Activated CD4-positive, alpha-beta memory T cell treated with anti-CD3 and anti-CD28 coated beads, Interleukin-2, amount 10 ng/mL, durations not matched to agents 7 days and 5 days (primary cell): Measurements from ENCODE around the gene SLC4A2. TPM values are rescaled to one million over a fixed set of nuclear protein-coding genes. Genes with fewer than 3 reads are reported as not detected.
A peak's percentile ranks its signal among the peaks of the same experiment; 100 is the strongest.

ENCODE experiments used
- CTCF ChIA-PET: fragments of 350-600 bp; sonication (Branson Sonifier 250); formaldehyde crosslinking; loops from one replicate; lab custom pipeline; 2021; ENCODE audit warnings: antibody characterized with exemption, inconsistent platforms; lab: Charles Lee
- POLR2A ChIA-PET: fragments of 350-600 bp; sonication (Branson Sonifier 250); formaldehyde crosslinking; loops from one replicate; lab custom pipeline; 2021; ENCODE audit warnings: antibody characterized with exemption; lab: Charles Lee
- DNase-seq: peaks from one replicate; pipeline ENCODE4 v3.0.0-alpha.2; 2020
- H3K27ac Mint-ChIP-seq: one replicate; pipeline ENCODE4 v1.8.0; 2021; ENCODE audit warnings: mild to moderate bottlenecking, mixed read lengths
- H3K27me3 Mint-ChIP-seq: one replicate; pipeline ENCODE4 v1.8.0; 2021; ENCODE audit warnings: mixed read lengths
- H3K36me3 Mint-ChIP-seq: one replicate; pipeline ENCODE4 v1.8.0; 2021; ENCODE audit warnings: low read depth, mixed read lengths
- H3K4me1 Mint-ChIP-seq: one replicate; pipeline ENCODE4 v1.8.0; 2021; ENCODE audit warnings: mixed read lengths
- H3K4me3 Mint-ChIP-seq: one replicate; pipeline ENCODE4 v1.8.0; 2021; ENCODE audit warnings: mild to moderate bottlenecking, mixed read lengths
- H3K9me3 Mint-ChIP-seq: one replicate; pipeline ENCODE4 v1.8.0; 2021; ENCODE audit warnings: mixed read lengths
- total RNA-seq, 2 experiments: library from RNA; stranded (reverse); gene quantifications; one replicate each; pipeline ENCODE4 v1.2.3, GENCODE V29; 2021

The SLC4A2 gene
- total RNA-seq, 2 experiments from 2014 or later, result 94.6 to 109 TPM

- Mint-ChIP-seq H3K27me3 (peaks cover 10% of the 10 kb centered on the region), H3K36me3 (peaks cover 4% of the 10 kb centered on the region), H3K9me3 (no peaks in the 10 kb centered on the region), H3K27ac (no peak overlapping the region), H3K4me3 (peak overlapping the region; percentile 89), H3K4me1 (peaks cover 40% of the 10 kb centered on the region)
- POLR2A ChIA-PET, result interaction anchor here (1.0 to 2.5 kb wide), 2 partner anchors 59 to 145 kb away, joined by 3 to 7 read pairs; partner anchors contain the start of gene ABCB8
- DNase-seq, result peak; percentile 34
- CTCF ChIA-PET, result interaction anchor here (0.9 to 1.2 kb wide), 2 partner anchors 29 to 59 kb away, joined by 3 read pairs; partner anchors contain the start of gene ABCB8
Observed at GRCh38 chr7:151087245-151088018, 28.0 kb downstream of the SLC4A2 start.

GRCh38 chr7:151088019-151088855 is 28.8 kb downstream of the SLC4A2 start:
- H3K4me1 Mint-ChIP-seq, result peaks cover 36% of the 10 kb centered on the region
- no peak overlapping the region for H3K27ac Mint-ChIP-seq
- POLR2A ChIA-PET, result interaction anchor here (0.9 to 2.5 kb wide), 3 partner anchors 60 to 766 kb away, joined by 3 to 7 read pairs (median 3); partner anchors contain the start of gene ABCB8
- DNase-seq, result no peak
- CTCF ChIA-PET, result interaction anchor here (1.1 to 1.2 kb wide), 2 partner anchors 30 to 70 kb away, joined by 3 to 4 read pairs; no protein-coding TSS in a partner anchor
- H3K27me3 Mint-ChIP-seq, result peaks cover 10% of the 10 kb centered on the region
- H3K9me3 Mint-ChIP-seq, result no peaks in the 10 kb centered on the region
- no peaks in the 10 kb centered on the region for H3K36me3 Mint-ChIP-seq
- peak overlapping the region; percentile 43 for H3K4me3 Mint-ChIP-seq

GRCh38 chr7:151088856-151089699 is 29.7 kb downstream of the SLC4A2 start:
- H3K4me3 Mint-ChIP-seq, result no peak overlapping the region
- H3K9me3 Mint-ChIP-seq, result no peaks in the 10 kb centered on the region
- ChIA-PET POLR2A (interaction anchor here (0.9 to 2.5 kb wide), 3 partner anchors 61 to 767 kb away, joined by 3 to 7 read pairs (median 3); partner anchors contain the start of gene ABCB8), CTCF (interaction anchor here (1.1 to 1.2 kb wide), 2 partner anchors 30 to 71 kb away, joined by 3 to 4 read pairs; no protein-coding TSS in a partner anchor)
- peaks cover 10% of the 10 kb centered on the region for H3K27me3 Mint-ChIP-seq
- peaks cover 31% of the 10 kb centered on the region for H3K4me1 Mint-ChIP-seq
- peak overlapping the region; percentile 23 for H3K27ac Mint-ChIP-seq
- DNase-seq, result no peak
- no peaks in the 10 kb centered on the region for H3K36me3 Mint-ChIP-seq

GRCh38 chr7:151089893-151090730 is 30.7 kb downstream of the SLC4A2 start:
- no peaks in the 10 kb centered on the region for H3K9me3 Mint-ChIP-seq
- H3K4me3 Mint-ChIP-seq, result no peak overlapping the region
- H3K36me3 Mint-ChIP-seq, result no peaks in the 10 kb centered on the region
- no peak for DNase-seq
- H3K4me1 Mint-ChIP-seq, result peaks cover 26% of the 10 kb centered on the region
- POLR2A ChIA-PET, result interaction anchor here (2.5 kb wide), 1 partner anchor 62 kb away, joined by 7 read pairs; the partner anchor contains the start of gene ABCB8
- no peak overlapping the region for H3K27ac Mint-ChIP-seq
- H3K27me3 Mint-ChIP-seq, result peaks cover 5% of the 10 kb centered on the region
- CTCF ChIA-PET, result interaction anchor here (0.8 kb wide), 1 partner anchor 20 kb away, joined by 3 read pairs; no protein-coding TSS in a partner anchor

GRCh38 chr7:151091003-151091402 is 31.6 kb downstream of the SLC4A2 start:
- no peaks in the 10 kb centered on the region for H3K9me3 Mint-ChIP-seq
- peaks cover 20% of the 10 kb centered on the region for H3K4me1 Mint-ChIP-seq
- CTCF ChIA-PET, result interaction anchor here (0.8 to 1.0 kb wide), 2 partner anchors 20 to 220 kb away, joined by 3 read pairs; no protein-coding TSS in a partner anchor
- no peak for DNase-seq
- no peak overlapping the region for H3K27ac Mint-ChIP-seq
- H3K27me3 Mint-ChIP-seq, result no peaks in the 10 kb centered on the region
- H3K4me3 Mint-ChIP-seq, result no peak overlapping the region
- H3K36me3 Mint-ChIP-seq, result no peaks in the 10 kb centered on the region
- POLR2A ChIA-PET, result no interaction called here

- Mint-ChIP-seq H3K4me3 (peak overlapping the region; percentile 1), H3K36me3 (no peaks in the 10 kb centered on the region), H3K9me3 (no peaks in the 10 kb centered on the region), H3K4me1 (peaks cover 22% of the 10 kb centered on the region), H3K27ac (no peak overlapping the region), H3K27me3 (no peaks in the 10 kb centered on the region)
- POLR2A ChIA-PET, result no interaction called here
- peak; percentile 47 for DNase-seq
- CTCF ChIA-PET, result interaction anchor here (0.7 to 1.0 kb wide), 3 partner anchors 19 to 220 kb away, joined by 3 to 6 read pairs (median 3); no protein-coding TSS in a partner anchor
Observed at GRCh38 chr7:151091431-151091830, 32.0 kb downstream of the SLC4A2 start.

- no peaks in the 10 kb centered on the region for H3K9me3 Mint-ChIP-seq
- ChIA-PET POLR2A (no interaction called here), CTCF (interaction anchor here (0.7 to 1.0 kb wide), 4 partner anchors 19 to 219 kb away, joined by 3 to 6 read pairs (median 3); partner anchors contain the start of gene ABCB8)
- no peak overlapping the region for H3K27ac Mint-ChIP-seq
- DNase-seq, result no peak
- H3K27me3 Mint-ChIP-seq, result no peaks in the 10 kb centered on the region
- no peaks in the 10 kb centered on the region for H3K36me3 Mint-ChIP-seq
- peaks cover 22% of the 10 kb centered on the region for H3K4me1 Mint-ChIP-seq
- no peak overlapping the region for H3K4me3 Mint-ChIP-seq
Observed at GRCh38 chr7:151091988-151092387, 32.6 kb downstream of the SLC4A2 start.

GRCh38 chr7:151093748-151094147 is 34.4 kb downstream of the SLC4A2 start:
- H3K27me3 Mint-ChIP-seq, result no peaks in the 10 kb centered on the region
- DNase-seq, result no peak
- no peak overlapping the region for H3K27ac Mint-ChIP-seq
- H3K4me1 Mint-ChIP-seq, result peaks cover 18% of the 10 kb centered on the region
- no peaks in the 10 kb centered on the region for H3K36me3 Mint-ChIP-seq
- POLR2A ChIA-PET, result no interaction called here
- CTCF ChIA-PET, result interaction anchor here (1.4 to 1.8 kb wide), 2 partner anchors 9 to 27 kb away, joined by 3 to 5 read pairs; no protein-coding TSS in a partner anchor
- no peak overlapping the region for H3K4me3 Mint-ChIP-seq
- H3K9me3 Mint-ChIP-seq, result no peaks in the 10 kb centered on the region

GRCh38 chr7:151094675-151095074 is 35.3 kb downstream of the SLC4A2 start:
- Mint-ChIP-seq H3K4me1 (peaks cover 13% of the 10 kb centered on the region), H3K9me3 (no peaks in the 10 kb centered on the region), H3K36me3 (no peaks in the 10 kb centered on the region), H3K4me3 (no peak overlapping the region), H3K27ac (no peak overlapping the region), H3K27me3 (no peaks in the 10 kb centered on the region)
- CTCF ChIA-PET, result interaction anchor here (0.7 to 1.8 kb wide), 4 partner anchors 9 to 1382 kb away, joined by 3 to 6 read pairs (median 4); no protein-coding TSS in a partner anchor
- POLR2A ChIA-PET, result interaction anchor here (1.5 kb wide), 1 partner anchor 32 kb away, joined by 3 read pairs; no protein-coding TSS in a partner anchor
- DNase-seq, result no peak

- ChIA-PET CTCF (interaction anchor here (0.7 to 1.8 kb wide), 6 partner anchors 10 to 1383 kb away, joined by 3 to 9 read pairs (median 4); partner anchors contain the start of genes ABCB8 and ABCF2), POLR2A (interaction anchor here (1.5 kb wide), 1 partner anchor 33 kb away, joined by 3 read pairs; no protein-coding TSS in a partner anchor)
- Mint-ChIP-seq H3K27ac (no peak overlapping the region), H3K4me3 (no peak overlapping the region), H3K27me3 (no peaks in the 10 kb centered on the region), H3K4me1 (peaks cover 13% of the 10 kb centered on the region), H3K9me3 (no peaks in the 10 kb centered on the region), H3K36me3 (no peaks in the 10 kb centered on the region)
- DNase-seq, result no peak
Observed at GRCh38 chr7:151095123-151095797, 35.9 kb downstream of the SLC4A2 start.
